ENCODE results near the gene TRIM71.

DNA sequence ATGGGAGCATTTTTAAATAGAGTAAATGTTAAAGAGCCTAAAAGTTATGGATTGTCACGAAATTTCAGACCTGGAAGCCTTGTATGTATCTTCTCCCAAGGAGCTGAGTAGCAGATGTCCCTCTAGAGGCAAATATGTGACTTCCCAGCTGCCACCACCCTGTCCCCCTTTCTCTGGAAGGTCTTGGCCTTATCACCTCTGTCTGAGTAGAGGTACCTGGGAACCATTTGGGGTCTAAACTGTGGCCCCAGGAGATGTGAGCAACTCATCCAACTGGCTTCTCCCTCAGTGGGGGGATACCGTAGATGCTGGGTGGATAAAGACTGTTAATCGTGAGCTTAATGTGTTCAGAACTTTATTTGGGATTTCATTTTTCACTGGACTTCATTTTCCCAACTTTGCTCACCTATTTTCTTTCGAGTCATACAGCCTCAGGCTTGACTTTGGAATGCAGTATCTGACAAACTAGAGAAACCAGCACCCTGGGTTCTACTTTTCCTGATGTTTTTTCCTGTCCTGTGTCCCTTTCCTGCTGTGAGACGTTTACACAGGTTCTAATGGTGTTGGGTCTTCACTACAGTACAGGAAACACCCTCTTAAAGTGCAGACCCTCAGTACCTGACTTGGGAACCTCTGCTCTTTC is 80.3 kb downstream of the TRIM71 start:
- TF ChIP-seq, protein P1, sequence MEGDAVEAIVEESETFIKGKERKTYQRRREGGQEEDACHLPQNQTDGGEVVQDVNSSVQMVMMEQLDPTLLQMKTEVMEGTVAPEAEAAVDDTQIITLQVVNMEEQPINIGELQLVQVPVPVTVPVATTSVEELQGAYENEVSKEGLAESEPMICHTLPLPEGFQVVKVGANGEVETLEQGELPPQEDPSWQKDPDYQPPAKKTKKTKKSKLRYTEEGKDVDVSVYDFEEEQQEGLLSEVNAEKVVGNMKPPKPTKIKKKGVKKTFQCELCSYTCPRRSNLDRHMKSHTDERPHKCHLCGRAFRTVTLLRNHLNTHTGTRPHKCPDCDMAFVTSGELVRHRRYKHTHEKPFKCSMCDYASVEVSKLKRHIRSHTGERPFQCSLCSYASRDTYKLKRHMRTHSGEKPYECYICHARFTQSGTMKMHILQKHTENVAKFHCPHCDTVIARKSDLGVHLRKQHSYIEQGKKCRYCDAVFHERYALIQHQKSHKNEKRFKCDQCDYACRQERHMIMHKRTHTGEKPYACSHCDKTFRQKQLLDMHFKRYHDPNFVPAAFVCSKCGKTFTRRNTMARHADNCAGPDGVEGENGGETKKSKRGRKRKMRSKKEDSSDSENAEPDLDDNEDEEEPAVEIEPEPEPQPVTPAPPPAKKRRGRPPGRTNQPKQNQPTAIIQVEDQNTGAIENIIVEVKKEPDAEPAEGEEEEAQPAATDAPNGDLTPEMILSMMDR (conservative IDR thresholded peaks at IDR 0.05; ENCODE audit: low read length) = no peak
- no peak for TF ChIP-seq EZH2phosphoT487 (IDR thresholded peaks at IDR 0.05; ENCODE audit: borderline replicate concordance)
